ENCODE measurements around the gene EXOC3. TPM values are rescaled to one million over a fixed set of nuclear protein-coding genes. Genes with fewer than 3 reads are reported as not detected.

Gene EXOC3
- total and polyA plus RNA-seq, 10 of the 15 experiments (the other 5 are each of a cell fraction or from before 2014, with no cell fraction given), result 1.6 to 53.0 (median 27.9) TPM

DNA sequence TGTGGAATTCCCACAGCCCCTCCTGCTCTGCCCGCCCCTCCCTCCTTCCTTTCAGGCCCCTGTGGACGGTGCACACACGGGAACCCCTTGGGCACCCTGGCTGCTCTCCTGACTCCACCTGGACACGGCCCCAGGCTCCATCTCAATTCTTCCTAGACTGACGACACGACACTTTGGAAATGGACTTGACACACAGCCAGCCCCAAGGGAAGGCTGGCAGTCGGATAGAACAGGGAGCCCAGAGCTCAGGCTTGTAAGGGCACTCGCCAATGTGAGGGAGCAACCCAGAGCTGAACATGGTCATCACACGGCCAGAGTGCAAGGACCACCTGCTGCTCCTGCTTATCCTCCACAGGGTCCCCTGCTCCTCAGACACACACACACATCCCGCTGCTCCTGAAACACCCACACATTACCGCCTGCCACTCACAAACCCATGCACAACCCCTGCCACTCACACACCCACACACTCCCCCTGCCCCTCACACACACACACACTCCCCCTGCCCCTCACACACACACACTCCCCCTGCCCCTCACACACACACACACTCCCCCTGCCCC is 72.4 kb downstream of the EXOC3 start:
- Histone ChIP-seq H3K4me3 (no peak overlapping the region), H3K79me2 (ENCODE audit: control insufficient read depth, insufficient read depth, low read length) (no peaks in the 10 kb centered on the region), H3K4me2 (ENCODE audit: control insufficient read depth, insufficient read depth) (no peak overlapping the region), H2AFZ (ENCODE audit: control insufficient read depth, low read depth, low read length) (no peak overlapping the region), H3K9ac (ENCODE audit: control insufficient read depth, insufficient read depth, low read length) (no peak overlapping the region), H3K27me3 (replicated peaks in 1 of 2; ENCODE audit: control insufficient read depth in 2 of 2, insufficient read depth in 2 of 2, low read length in 1 of 2) (peaks cover 0 to 3% of the 10 kb centered on the region in 2 experiments; a peak in 2 of 4 replicates), H3K27ac (ENCODE audit: control insufficient read depth, insufficient read depth) (no peak overlapping the region), H3K4me1 (ENCODE audit: control insufficient read depth, insufficient read depth, low read length) (no peaks in the 10 kb centered on the region), H4K20me1 (ENCODE audit: control insufficient read depth, insufficient read depth) (no peaks in the 10 kb centered on the region), H3K36me3 (ENCODE audit: control insufficient read depth in 2 of 2, insufficient read depth in 2 of 2, low read length in 1 of 2) (no peaks in the 10 kb centered on the region), H3K9me3 (replicated peaks; ENCODE audit: control insufficient read depth, insufficient read depth, low read length) (no peaks in the 10 kb centered on the region)
- POLR2A ChIA-PET, result no interaction called here
- RAD21 ChIA-PET (ENCODE audit: unreplicated experiment), result no interaction called here
- CTCF ChIA-PET, result no interaction called here
- TF ChIP-seq RB1 (IDR thresholded peaks at IDR 0.05; ENCODE audit: borderline replicate concordance), result no peak
- TF ChIP-seq POLR2A (IDR thresholded peaks at IDR 0.05; ENCODE audit: low read depth, low read length), result no peak
- no peak for TF ChIP-seq JUNB (IDR thresholded peaks at IDR 0.05)
- no peak for TF ChIP-seq SIN3A (IDR thresholded peaks at IDR 0.05; ENCODE audit: low read depth, low read length)
- TF ChIP-seq MEF2A (IDR thresholded peaks at IDR 0.05; ENCODE audit: insufficient read depth, low read depth, low read length), result no peak
- no peak for TF ChIP-seq KLF5 (IDR thresholded peaks at IDR 0.05; ENCODE audit: partially characterized antibody)
- TF ChIP-seq BRCA1 (IDR thresholded peaks at IDR 0.05; ENCODE audit: low read depth, low read length), result no peak
- TF ChIP-seq RAD21 (IDR thresholded peaks at IDR 0.05; ENCODE audit: insufficient read depth, low read depth, low read length), result no peak
- no peak for TF ChIP-seq POLR2AphosphoS2 (IDR thresholded peaks at IDR 0.05; ENCODE audit: low read depth, low read length)
- TF ChIP-seq, protein P1, sequence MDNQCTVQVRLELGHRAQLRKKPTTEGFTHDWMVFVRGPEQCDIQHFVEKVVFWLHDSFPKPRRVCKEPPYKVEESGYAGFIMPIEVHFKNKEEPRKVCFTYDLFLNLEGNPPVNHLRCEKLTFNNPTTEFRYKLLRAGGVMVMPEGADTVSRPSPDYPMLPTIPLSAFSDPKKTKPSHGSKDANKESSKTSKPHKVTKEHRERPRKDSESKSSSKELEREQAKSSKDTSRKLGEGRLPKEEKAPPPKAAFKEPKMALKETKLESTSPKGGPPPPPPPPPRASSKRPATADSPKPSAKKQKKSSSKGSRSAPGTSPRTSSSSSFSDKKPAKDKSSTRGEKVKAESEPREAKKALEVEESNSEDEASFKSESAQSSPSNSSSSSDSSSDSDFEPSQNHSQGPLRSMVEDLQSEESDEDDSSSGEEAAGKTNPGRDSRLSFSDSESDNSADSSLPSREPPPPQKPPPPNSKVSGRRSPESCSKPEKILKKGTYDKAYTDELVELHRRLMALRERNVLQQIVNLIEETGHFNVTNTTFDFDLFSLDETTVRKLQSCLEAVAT (IDR thresholded peaks at IDR 0.05), result no peak
- no peak for TF ChIP-seq NR2C2 (IDR thresholded peaks at IDR 0.05; ENCODE audit: borderline replicate concordance, control insufficient read depth, insufficient read length, low read depth)
- TF ChIP-seq, protein P2, sequence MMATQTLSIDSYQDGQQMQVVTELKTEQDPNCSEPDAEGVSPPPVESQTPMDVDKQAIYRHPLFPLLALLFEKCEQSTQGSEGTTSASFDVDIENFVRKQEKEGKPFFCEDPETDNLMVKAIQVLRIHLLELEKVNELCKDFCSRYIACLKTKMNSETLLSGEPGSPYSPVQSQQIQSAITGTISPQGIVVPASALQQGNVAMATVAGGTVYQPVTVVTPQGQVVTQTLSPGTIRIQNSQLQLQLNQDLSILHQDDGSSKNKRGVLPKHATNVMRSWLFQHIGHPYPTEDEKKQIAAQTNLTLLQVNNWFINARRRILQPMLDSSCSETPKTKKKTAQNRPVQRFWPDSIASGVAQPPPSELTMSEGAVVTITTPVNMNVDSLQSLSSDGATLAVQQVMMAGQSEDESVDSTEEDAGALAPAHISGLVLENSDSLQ (IDR thresholded peaks at IDR 0.05), result no peak
- TF ChIP-seq EED (IDR thresholded peaks at IDR 0.05; ENCODE audit: low read depth), result no peak
- TF ChIP-seq HDGF (IDR thresholded peaks at IDR 0.05), result no peak
- TF ChIP-seq JUND (IDR thresholded peaks at IDR 0.05; ENCODE audit: low read depth, low read length), result no peak
- no peak for TF ChIP-seq ZZZ3 (IDR thresholded peaks at IDR 0.05; ENCODE audit: control insufficient read depth, insufficient read length, low read depth)
- no peak for TF ChIP-seq IRF4 (IDR thresholded peaks at IDR 0.05; ENCODE audit: low read depth, low read length)
- TF ChIP-seq ETV6 (conservative IDR thresholded peaks at IDR 0.05 in 1 of 2, IDR thresholded peaks at IDR 0.05 in 1 of 2; ENCODE audit: borderline replicate concordance in 1 of 2, low read depth in 1 of 2), result no peak
- WGBS (ENCODE audit: insufficient coverage, insufficient replicate concordance, low lambda C conversion rate, missing lambda C conversion rate), result 22% methylated on average over 11 of the region's 11 CpGs
- BruUV-seq (replicated peaks), result no TSS peak
- no peak for DNase-seq (ENCODE audit: low read depth, low spot score)
- FAIRE-seq, result no peak
- SMC1A ChIA-PET (ENCODE audit: uncharacterized antibody, unreplicated experiment), result no interaction called here
- intact Hi-C loops (cut with micrococcal nuclease; ENCODE audit: unreplicated experiment), result no loop called here
- in situ Hi-C loops (cut with MboI), result no loop called here
- ATAC-seq, result no peak
